Activated T-cell treated with anti-CD3 and anti-CD28 coated beads for 48 hours (primary cell): Measurements from ENCODE around the gene CHCHD3.

Experiments
- DNase-seq: peaks from one replicate; pipeline ENCODE4 v3.0.0-alpha.2; 2020; ENCODE audit warnings: low read depth

Gene CHCHD3

DNA sequence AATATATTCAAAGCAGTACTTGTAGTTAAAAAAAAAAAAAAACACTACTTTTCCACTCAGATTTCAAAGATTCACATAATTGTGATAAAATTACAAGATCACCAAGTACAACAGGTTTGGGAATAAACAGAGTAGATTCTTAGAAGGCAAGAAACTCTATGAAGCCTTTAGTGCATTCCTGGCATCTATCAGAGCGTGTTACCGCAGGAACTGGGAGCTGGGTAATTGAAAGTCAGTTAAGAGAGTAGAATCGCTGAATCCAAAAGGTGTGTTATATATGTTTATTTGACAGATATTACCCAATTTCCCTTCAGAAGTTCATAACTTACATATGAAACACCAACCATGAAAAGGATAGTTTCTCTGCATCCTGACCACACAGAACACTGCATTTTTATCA is 346.4 kb downstream of the CHCHD3 start:
- DNase-seq, result no peak
